DMS53 (cell line): Measurements from ENCODE around the gene CACNB3.
"Not testable (repeated sequence)": the region's sequence is repeated elsewhere in the genome, so short reads cannot be mapped to it uniquely, and the experiment has no call there.

ENCODE experiments used
- DNase-seq: peaks from one replicate; lab custom pipeline; 2025; lab: John Stamatoyannopoulos, UW

The CACNB3 gene

DNA sequence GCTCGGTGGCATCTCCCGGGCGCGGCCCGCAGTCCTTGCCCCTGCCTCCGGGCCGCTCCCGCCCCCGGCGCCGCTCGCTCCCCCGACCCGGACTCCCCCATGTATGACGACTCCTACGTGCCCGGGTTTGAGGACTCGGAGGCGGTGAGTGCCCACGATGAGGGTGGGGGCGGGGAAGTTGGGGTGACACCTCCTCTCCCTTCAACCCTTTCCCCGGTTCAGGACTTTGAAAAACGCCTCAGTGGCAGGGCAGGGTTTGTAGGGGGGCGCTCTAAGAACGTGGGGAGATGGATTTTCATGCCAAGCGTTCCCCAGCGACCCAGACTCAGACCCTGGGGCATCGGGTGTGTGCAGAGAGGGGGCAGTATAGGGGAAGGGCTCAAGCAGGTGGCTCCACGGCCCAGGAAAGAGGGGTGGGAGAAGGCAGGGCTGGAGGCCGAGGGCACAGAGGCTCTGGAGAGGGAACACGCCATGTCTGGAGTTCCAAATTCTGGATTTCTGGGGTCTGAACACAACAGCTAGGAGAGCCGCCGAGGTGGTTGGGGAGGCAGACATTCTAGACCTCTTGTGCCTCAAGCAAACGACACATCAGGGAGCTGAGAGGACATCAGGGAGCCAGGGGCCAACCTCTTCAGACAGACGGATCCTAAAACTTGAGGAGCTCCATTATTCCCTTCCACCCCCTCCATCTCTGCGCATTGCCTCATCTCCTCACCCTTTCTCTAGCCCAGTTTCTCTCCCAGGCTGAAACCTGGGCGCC, 715 bp downstream of the CACNB3 start:
- DNase-seq = peak; percentile 62

DNA sequence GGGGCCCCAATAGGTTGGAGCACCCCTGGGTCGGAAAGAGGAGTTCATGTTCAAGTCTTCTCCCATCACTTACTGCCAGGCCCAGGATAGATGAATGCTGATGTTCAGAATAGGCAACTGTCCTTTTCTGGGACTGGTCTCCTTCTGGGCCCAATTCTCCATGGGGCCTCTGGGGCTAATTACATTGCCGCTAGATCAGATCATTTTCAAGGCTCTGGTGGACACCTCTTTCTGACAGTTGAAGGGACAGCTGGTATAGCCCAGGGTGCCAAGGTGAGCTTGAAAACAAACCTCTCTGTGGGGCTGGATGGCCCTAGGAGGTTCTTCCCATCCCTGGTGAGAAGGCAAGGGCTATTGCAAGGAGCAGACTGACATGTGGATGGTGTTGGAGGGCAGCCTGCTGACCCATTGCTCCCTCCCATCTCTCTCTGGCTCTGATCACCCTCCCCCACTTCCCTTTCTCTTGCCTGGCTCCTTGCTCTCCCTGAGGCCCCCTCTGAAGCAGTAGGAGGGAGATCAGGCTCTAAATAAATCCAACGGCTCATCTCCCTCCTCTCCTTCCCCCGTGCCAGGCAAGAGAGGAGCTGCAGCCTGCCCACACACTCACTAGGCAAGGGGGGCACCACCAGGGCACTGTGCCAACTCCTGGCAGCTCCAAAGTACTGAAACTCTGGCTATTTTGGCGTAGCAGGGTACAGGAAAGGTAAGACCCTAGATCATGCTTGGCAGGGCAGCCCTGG, 1.9 kb downstream of the CACNB3 start:
- DNase-seq = no peak

DNA sequence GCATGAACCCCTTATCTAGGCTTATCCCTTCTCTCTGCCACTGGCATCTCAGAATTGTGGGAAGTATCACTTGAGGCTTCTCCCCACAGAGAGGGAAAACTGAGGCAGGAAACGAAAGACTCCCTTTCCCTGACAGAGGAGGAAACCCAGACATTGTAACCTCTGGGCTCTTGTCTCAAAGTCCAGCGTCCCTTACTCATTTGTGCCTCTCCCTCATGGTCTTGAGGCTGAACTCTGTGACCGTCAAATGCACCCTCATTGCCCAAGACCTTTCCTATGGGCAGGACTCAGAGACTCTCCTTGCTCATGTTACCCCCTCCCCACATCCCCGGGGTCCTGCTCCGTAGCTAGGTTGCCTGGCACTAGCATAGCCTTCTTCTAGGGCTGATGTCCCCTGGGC, 3.8 kb downstream of the CACNB3 start:
- no peak for DNase-seq

DNA sequence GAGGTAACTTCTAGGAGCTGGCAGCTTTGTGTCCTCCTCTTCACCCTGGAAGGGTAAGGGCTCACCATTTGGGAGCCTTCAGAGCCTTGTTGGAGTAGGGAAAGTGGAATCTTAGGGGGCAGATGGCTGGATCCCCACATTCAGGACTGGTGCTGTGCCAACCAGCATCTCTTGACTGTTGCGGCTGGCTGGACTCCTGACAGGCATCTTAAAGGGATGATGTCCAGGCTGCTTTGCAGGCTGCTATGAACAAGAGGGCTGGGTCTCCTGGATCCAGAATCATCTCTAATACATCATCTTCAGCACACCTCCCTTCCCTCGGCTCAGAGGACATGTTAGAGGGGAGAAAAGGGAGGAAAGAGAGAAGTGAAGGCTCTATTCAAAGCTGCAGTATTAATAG, 4.4 kb downstream of the CACNB3 start:
- DNase-seq = no peak

DNA sequence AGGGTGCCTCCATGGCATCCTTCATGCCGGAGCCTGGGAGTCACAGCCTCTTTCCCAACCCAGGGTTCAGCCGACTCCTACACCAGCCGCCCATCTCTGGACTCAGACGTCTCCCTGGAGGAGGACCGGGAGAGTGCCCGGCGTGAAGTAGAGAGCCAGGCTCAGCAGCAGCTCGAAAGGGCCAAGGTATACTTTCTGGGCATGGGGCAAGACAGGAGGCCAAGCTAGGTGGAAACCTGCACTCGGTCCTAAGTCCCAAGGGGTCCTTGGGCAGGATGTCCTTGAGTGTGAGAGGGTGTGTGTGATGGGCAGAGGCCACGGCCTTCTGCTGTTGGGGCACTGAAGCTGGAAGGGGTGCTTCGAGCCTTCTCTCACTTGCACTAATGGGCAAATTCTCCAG, 5.0 kb downstream of the CACNB3 start:
- DNase-seq = no peak

DNA sequence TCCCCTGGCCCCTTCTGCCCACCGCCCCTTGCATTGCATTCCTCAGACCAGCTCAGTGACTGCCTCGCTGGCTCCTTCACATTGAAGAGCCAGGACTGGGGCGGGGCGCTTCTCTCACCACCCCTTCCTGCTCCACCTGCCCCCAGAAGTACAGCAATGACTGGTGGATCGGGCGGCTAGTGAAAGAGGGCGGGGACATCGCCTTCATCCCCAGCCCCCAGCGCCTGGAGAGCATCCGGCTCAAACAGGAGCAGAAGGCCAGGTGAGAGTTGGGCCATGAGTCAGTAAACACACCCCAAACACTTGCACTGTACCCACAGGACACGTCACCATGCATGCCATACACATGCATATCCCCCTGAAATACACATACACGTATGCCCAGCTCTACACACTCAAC, 5.8 kb downstream of the CACNB3 start:
- peak; percentile 99 for DNase-seq

DNA sequence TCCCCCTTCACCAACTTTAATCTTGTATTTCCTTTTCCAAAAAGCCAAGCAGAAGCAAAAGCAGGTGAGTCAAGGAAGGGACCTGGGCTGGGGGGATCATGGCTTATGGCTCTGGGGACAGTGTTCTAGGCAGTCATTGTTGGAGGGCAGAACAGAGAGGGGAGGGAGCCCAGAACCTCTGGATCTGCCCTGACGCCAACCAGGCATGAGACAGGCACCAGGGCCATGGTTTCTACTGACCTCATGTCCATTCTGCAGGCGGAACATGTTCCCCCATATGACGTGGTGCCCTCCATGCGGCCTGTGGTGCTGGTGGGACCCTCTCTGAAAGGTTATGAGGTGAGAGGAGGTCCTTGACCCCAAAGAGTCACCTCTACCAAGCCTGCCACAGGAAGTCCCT, 6.6 kb downstream of the CACNB3 start:
- DNase-seq = no peak

DNA sequence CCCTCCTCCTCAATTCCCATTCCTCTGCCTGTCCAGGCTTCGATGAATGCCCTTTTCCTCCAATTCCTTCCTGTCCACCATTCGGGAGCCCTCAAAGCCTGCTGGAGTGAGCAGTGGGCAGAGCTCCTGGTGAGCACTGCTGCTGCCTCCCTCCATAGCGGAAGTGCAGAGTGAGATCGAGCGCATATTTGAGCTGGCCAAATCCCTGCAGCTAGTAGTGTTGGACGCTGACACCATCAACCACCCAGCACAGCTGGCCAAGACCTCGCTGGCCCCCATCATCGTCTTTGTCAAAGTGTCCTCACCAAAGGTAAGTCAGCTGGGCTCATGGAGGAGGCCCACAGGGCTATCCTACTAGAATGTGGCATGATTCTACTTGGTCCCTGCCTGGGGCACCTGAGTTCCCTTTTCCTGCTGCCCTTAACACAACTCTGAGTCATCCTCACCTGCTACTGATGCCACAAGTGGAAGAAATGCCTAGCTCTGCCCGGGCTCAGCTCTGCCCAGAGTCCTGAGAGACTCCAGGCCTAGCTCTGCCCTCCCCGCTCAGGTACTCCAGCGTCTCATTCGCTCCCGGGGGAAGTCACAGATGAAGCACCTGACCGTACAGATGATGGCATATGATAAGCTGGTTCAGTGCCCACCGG, 8.0 kb downstream of the CACNB3 start:
- DNase-seq = peak; percentile 88

DNA sequence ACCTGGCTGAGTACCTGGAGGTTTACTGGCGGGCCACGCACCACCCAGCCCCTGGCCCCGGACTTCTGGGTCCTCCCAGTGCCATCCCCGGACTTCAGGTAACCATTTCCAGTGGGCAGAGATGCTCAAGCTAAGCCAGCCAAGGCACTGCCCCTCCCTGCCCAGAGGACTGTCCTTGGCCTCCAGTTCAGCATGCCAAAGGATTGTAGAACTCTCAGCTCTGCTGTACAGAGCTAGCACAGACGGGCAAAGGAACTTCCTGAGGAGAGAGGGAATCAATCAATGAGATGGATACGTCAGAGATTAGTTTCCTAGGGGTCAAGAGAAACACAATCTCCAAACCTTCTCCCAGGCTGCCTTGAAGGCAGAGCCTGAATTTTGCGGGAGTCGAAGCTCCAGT, 8.7 kb downstream of the CACNB3 start:
- no peak for DNase-seq

DNA sequence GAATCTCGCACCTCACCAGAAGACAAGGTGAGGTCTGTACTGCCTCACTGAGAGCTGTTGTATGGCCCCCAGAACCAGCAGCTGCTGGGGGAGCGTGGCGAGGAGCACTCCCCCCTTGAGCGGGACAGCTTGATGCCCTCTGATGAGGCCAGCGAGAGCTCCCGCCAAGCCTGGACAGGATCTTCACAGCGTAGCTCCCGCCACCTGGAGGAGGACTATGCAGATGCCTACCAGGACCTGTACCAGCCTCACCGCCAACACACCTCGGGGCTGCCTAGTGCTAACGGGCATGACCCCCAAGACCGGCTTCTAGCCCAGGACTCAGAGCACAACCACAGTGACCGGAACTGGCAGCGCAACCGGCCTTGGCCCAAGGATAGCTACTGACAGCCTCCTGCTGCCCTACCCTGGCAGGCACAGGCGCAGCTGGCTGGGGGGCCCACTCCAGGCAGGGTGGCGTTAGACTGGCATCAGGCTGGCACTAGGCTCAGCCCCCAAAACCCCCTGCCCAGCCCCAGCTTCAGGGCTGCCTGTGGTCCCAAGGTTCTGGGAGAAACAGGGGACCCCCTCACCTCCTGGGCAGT, 9.3 kb downstream of the CACNB3 start:
- DNase-seq = no peak

DNA sequence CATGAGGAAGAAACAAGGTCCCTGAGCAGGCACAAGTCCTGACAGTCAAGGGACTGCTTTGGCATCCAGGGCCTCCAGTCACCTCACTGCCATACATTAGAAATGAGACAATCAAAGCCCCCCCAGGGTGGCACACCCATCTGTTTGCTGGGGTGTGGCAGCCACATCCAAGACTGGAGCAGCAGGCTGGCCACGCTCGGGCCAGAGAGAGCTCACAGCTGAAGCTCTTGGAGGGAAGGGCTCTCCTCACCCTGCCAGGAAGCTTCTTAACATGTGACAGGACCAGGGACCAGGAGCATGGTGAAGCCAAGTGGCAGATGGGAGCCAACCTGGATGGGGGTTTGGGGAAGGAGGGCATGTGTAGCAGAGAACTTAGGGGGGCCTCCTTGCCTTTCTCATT, 10.0 kb downstream of the CACNB3 start:
- DNase-seq = no peak

DNA sequence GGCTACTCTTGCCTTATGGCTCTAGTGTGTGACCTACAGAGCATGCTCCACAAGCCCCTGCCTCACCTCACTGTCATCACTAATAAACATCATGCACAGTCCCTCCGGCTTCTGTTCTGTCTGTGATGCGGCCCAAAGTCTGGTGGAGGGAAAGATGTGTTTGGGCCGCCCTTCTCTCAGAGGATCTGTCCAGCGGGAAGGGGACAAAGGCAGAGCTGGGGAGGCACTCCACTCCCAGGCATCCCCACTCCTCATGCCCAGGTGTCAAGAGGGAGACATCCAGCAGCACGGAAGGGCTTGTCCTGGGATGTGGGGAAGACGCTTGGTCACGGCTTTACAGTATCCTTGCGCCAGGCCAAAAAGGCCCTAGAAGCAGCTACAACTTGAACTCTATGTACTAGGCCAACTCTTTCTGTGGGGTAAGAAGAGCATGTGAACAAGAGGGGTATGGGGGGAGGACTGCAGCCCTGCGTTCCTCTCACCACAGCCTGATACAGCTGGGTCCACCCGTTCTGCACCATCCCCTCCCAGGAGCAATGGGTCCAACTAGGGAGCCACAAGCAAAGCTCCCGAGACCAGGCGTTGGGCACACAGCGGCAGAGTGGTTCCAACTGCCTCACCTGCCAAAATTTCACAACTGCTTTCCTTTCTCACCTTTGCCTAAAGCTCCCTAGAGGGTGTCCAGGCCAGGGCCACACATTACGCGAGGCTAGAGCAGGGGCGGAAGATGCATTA, 10.7 kb downstream of the CACNB3 start:
- no peak for DNase-seq

DNA sequence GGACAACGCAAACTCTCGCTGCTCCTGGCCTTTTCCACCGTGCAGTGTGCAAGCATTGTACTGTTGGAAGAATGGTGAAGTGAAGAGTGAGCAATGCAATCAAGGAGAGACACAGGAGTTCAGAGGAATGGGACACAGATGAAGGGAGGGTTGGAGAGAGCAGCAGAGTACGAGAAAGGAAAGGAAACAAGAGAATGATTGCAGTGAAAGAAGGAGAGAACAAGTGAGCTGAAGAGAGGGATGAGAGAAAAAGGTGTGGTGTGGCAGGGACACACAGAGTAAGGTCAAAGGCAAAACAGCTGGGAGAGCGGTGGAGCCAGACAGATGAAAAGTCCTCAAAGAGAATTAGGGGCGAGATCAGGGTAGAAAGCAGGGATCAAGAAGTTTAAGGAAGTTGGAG, 13.0 kb downstream of the CACNB3 start:
- DNase-seq = no peak

DNA sequence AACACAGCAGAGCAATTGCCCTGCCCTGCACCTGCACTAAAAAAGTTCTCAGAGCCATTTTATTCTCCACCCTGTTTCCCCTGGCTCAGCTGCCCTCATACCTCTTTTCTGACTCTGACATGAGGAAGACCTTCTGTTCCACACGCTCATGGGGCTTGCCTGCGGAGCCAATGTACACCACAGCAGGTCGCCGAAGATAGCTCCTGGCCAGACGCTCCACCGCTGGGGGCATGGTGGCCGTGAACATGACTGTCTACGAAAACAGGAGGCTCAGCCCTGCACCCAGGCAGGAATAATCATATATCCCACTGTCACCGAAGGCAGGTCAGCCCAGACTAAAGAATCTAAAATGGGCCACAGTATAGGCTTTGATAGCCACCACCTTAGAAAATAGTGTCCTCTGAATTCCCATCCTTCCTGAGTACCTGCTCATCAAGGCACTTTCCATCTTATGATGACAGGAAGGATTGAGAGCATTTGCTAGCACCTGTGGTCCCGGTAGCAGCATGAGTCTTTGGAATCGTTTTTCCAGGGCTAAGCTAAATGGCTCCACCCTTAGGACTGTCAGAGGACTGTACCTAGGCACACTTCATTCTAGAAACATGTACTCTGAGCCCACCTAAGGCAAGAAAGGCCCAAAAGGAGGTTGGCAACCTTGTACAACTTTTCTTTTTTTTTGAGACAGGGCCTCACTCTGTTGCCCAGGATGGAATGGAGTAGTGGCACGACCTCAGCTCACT, 14.2 kb downstream of the CACNB3 start:
- peak; percentile 39 for DNase-seq

DNA sequence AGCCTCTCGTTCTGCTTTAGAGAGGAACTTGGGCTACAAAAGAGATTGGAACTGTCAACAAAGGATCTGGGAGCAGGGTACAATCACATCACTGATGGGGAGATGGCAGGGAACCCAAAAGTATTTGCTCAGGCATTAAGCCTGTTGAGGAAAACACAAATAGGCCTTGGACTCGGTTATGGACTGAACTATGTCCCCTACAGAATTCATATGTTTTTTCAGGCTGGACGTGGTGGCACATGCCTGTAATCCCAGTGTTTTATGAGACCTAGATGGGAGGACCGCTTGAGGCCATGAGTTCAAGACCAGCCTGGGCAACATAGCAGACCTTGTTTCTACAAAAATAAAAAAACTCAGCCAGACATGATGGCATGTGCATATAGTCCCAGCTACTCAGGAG, 19.8 kb downstream of the CACNB3 start:
- DNase-seq = no peak

DNA sequence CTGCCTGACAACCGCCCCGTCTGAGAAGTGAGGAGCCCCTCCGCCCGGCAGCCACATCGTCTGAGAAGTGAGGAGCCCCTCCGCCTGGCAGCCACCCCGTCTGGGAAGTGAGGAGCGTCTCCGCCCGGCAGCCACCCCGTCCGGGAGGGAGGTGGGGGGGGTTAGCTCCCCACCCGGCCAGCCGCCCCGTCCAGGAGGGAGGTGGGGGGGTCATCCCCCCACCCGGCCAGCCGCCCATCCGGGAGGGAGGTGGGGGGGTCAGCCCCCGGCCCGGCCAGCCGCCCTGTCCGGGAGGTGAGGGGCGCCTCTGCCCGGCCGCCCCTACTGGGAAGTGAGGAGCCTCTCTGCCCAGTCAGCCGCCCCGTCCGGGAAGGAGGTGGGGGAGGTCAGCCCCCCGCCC, 23.7 kb downstream of the CACNB3 start:
- not testable (repeated sequence) for DNase-seq

DNA sequence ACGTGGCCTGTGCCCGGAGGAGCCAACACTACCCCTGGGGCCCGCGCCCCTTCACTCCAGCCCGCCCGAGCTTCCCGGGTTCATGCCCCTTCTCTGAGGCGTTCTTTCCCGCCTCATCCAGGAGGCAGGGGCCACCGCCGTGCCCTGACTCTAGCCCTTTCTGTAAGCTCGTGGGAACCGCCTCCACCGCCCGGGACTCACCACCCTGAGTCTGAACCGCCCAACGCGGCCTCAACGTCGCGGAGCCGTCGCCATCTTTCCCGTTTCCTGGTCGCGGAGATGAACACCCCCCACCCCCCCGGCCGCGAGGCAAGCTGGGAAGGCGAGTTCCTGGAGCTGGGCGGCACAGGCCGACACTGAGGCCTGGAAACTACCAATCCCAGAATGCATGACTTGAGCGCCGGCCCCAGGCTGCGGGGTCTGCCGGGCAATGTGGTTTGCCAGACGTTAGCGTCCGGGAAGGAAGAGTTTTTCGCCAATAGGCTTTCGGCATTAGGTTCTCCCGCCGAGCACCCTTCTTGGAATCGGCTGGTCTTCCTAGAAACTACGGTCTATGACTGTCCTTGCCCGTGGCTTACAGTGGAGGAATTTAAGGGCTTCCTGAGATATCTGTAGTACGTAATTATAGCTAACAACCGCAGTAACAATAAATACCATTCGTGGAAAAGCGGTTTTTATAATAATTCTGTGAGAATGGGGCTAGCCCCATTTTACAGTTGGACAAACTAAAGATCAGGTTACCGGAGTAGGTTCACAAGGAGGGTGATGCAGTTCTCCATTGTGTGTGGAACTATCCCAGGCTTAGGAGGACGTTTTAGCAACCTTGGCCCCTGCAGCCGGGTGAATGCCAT, 33.8 kb downstream of the CACNB3 start, which contains the start of gene DDX23:
DDX23 (minus strand) TSS at position 281 of the 851 bp plus-strand sequence. CDS start 6,381 bp downstream, outside the sequence.
- DNase-seq = peak; percentile 98

DNA sequence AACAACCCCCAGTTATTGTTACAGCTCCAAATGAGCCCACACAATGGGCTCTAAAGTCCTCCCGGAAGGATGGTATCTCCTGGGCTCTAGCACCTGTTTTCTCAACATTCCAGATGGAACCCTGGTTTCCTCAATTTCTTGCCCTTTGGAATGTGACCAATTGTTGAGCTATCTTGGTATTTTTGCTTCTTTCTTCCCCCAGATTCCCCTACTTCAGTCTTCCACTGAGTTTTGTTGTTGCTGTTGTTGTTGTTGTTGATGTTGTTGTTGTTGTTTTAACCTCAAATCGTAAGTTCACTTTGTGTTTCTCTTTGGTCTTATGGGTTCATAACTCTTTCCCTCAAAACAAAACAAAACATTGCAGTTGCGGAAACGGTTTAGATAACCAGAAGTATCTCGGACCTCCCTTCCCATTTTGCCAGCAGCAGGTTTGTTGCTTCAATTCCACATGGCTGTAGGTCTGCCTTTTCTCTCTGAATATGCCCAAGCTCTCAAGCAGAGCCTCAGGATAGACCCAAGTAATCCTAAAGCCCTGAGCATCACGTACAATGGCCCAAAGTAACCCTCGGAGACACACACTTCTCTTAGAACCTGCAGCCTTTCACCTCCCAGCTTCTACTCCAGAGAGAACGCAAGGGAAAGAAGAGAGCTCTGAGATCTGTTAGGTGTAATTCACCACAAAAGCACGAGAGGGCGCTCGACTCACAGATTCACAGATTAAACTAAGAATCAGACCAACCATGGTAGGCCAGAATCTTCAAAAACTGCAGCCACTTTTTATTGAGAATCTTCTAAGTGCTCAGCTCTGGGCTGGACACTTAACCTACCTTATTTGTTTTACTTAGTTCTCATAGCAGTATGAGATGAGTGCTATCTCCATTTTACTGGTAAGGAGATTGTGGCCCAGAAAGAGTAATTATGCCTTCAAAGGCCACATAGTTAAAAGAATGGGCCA, 34.7 kb downstream of the CACNB3 start:
- DNase-seq = peak; percentile 92

DNA sequence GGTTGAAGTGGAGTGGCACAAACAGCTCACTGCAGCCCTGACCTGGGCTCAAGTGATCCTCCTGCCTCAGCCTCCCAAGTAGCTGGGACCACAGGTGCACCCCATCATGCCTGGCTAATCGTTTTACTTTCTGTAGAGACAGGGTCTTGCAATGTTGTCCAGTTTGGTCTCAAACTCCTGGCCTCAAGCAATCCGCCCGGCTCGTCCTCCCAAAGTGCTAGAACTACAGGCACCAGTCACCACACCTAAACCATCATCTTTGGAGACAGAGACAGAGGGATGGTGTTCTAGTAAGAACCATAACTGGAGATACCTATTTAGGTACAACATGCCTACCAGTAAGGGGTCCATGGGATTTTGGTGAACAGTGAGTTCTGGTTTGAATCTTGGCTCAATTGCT, 36.2 kb downstream of the CACNB3 start:
- DNase-seq = no peak
